Mesenchymal stem cell (in vitro differentiated cells and primary cell): Measurements from ENCODE around the gene MARK4.

Experiments
- DNase-seq: peaks from one replicate; pipeline ENCODE4 v3.0.0-alpha.2; 2013
- H2AFZ ChIP-seq: one replicate; pipeline ENCODE4 v1.6.1; 2013; ENCODE audit warnings: low read depth, mild to moderate bottlenecking, control low read depth, inconsistent platforms, low read length, moderate library complexity
- H2AK5ac ChIP-seq: 2 replicates; pipeline ENCODE4 v1.6.1; 2013; ENCODE audit warnings: low read length, moderate library complexity, mild to moderate bottlenecking, inconsistent platforms; ENCODE audit not compliant: severe bottlenecking
- H2BK120ac ChIP-seq: one replicate; pipeline ENCODE4 v1.6.1; 2013; ENCODE audit warnings: low read depth, mild to moderate bottlenecking, inconsistent platforms, low read length, moderate library complexity
- H2BK12ac ChIP-seq, 2 experiments: one replicate each; pipeline ENCODE4 v1.6.1; 2013; ENCODE audit warnings: inconsistent platforms in 2 of 2, low read length in 2 of 2, mild to moderate bottlenecking in 2 of 2, moderate library complexity in 2 of 2, control low read depth in 1 of 2
- H2BK15ac ChIP-seq: one replicate; pipeline ENCODE4 v1.6.1; 2013; ENCODE audit warnings: mild to moderate bottlenecking, low read depth, inconsistent platforms; ENCODE audit not compliant: poor library complexity, severe bottlenecking
- H2BK5ac ChIP-seq: 2 replicates; pipeline ENCODE4 v1.6.1; 2013; ENCODE audit warnings: low read depth, mild to moderate bottlenecking, low read length, control low read depth, inconsistent platforms; ENCODE audit not compliant: poor library complexity, severe bottlenecking
- H3K14ac ChIP-seq, 2 experiments: one replicate each; pipeline ENCODE4 v1.6.1; 2013; ENCODE audit warnings: inconsistent platforms in 2 of 2, low read length in 2 of 2, control low read depth in 1 of 2, mild to moderate bottlenecking in 1 of 2, moderate library complexity in 1 of 2
- H3K18ac ChIP-seq, 2 experiments: one replicate each; pipeline ENCODE4 v1.6.1; 2013; ENCODE audit warnings: inconsistent platforms in 2 of 2, low read length in 2 of 2, control low read depth in 1 of 2, low read depth in 1 of 2, mild to moderate bottlenecking in 1 of 2
- H3K23ac ChIP-seq, 2 experiments: one replicate each; pipeline ENCODE4 v1.6.1; 2013; ENCODE audit warnings: inconsistent platforms in 2 of 2, low read length in 2 of 2, mild to moderate bottlenecking in 2 of 2, moderate library complexity in 2 of 2, control low read depth in 1 of 2
- H3K27ac ChIP-seq: 2 replicates; pipeline ENCODE4 v1.5.1; 2013; ENCODE audit warnings: mild to moderate bottlenecking, moderate library complexity, low read length, control low read depth, inconsistent platforms; ENCODE audit not compliant: poor library complexity, severe bottlenecking
- H3K27me3 ChIP-seq, 2 experiments: 2 replicates each; pipeline versions ENCODE4 v1.6.1 to v1.7.0; 2013; ENCODE audit warnings: low read length in 2 of 2, mild to moderate bottlenecking in 2 of 2, moderate library complexity in 2 of 2, control low read depth in 1 of 2, inconsistent platforms in 1 of 2; ENCODE audit not compliant: control insufficient read depth in 1 of 2, insufficient read depth in 1 of 2
- H3K36me3 ChIP-seq, 2 experiments: 2 replicates each; pipeline versions ENCODE4 v1.6.1 to v1.7.0; 2013; ENCODE audit warnings: low read length in 2 of 2, control low read depth in 1 of 2, inconsistent platforms in 1 of 2, low read depth in 1 of 2, mild to moderate bottlenecking in 1 of 2; ENCODE audit not compliant: insufficient read depth in 2 of 2, control insufficient read depth in 1 of 2
- H3K4ac ChIP-seq, 2 experiments: one replicate each; pipeline ENCODE4 v1.6.1; 2013; ENCODE audit warnings: inconsistent platforms in 2 of 2, low read length in 2 of 2, mild to moderate bottlenecking in 2 of 2, moderate library complexity in 2 of 2, control low read depth in 1 of 2, low read depth in 1 of 2
- H3K4me1 ChIP-seq: 2 replicates; pipeline ENCODE4 v1.6.1; 2013; ENCODE audit warnings: low read depth, low read length, control low read depth; ENCODE audit not compliant: control insufficient read depth, insufficient read depth
- H3K4me2 ChIP-seq: 2 replicates; pipeline ENCODE4 v1.6.1; 2013; ENCODE audit warnings: low read length, mild to moderate bottlenecking, inconsistent platforms; ENCODE audit not compliant: poor library complexity, severe bottlenecking
- H3K4me3 ChIP-seq, 2 experiments: 2 replicates each; pipeline versions ENCODE4 v1.5.1 to v1.7.0; 2013; ENCODE audit warnings: low read length in 2 of 2, mild to moderate bottlenecking in 2 of 2, control low read depth in 1 of 2, low read depth in 1 of 2; ENCODE audit not compliant: insufficient read depth in 1 of 2
- H3K79me1 ChIP-seq: replicated peaks from 2 replicates; pipeline ENCODE4 v1.6.1; 2013; ENCODE audit warnings: mild to moderate bottlenecking, control low read depth, low read length, inconsistent platforms; ENCODE audit not compliant: poor library complexity, severe bottlenecking
- H3K9ac ChIP-seq: 2 replicates; pipeline ENCODE4 v1.7.0; 2013; ENCODE audit warnings: mild to moderate bottlenecking, low read length, moderate library complexity
- H3K9me3 ChIP-seq: 2 replicates; pipeline ENCODE4 v1.7.0; 2013; ENCODE audit warnings: mild to moderate bottlenecking, low read length; ENCODE audit not compliant: control insufficient read depth
- H4K8ac ChIP-seq: one replicate; pipeline ENCODE4 v1.6.1; 2013; ENCODE audit warnings: inconsistent platforms, mild to moderate bottlenecking, low read length, moderate library complexity
- H4K91ac ChIP-seq: one replicate; pipeline ENCODE4 v1.6.1; 2013; ENCODE audit warnings: mild to moderate bottlenecking, low read length, inconsistent platforms
- WGBS: methylation state at CpG from one replicate; pipeline ENCODE4 v1.1.7; 2013; ENCODE audit warnings: mixed read lengths; 5-methylcytosine and 5-hydroxymethylcytosine counted together

Gene MARK4

DNA sequence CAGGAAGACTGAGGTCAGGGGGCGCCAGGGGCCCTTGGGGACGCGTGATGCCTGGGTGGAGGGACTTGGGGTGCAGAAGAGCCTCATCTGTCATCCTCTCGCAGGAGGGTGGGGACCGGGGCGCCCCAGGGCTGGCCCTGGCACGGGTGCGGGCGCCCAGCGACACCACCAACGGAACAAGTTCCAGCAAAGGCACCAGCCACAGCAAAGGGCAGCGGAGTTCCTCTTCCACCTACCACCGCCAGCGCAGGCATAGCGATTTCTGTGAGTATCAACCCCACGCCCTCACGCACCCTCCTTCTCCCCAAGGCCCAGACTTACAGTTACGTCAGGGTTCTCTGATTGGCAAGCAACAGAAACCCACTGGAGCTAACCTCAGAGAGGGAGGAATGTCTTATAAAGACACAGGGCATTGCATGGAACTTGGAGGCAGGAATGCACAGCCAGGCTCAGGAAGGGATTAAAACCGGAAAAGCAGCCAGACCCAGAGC, 29.4 kb downstream of the MARK4 start:
- Histone ChIP-seq H3K18ac (no peak overlapping the region), H3K79me1 (peaks cover 10% of the 10 kb centered on the region), H3K23ac (no peak overlapping the region), H2BK15ac (no peak overlapping the region), H2BK120ac (no peak overlapping the region), H2BK5ac (no peak overlapping the region), H3K9ac (no peak overlapping the region), H2AFZ (no peak overlapping the region), H3K27ac (no peak overlapping the region), H3K4me1 (peaks cover 2% of the 10 kb centered on the region), H2AK5ac (no peak overlapping the region), H3K36me3 (peaks cover 64 to 71% of the 10 kb centered on the region in 2 experiments), H3K4ac (no peak overlapping the region), H3K14ac (no peak overlapping the region), H4K8ac (no peak overlapping the region), H3K9me3 (no peaks in the 10 kb centered on the region), H3K4me2 (no peak overlapping the region), H2BK12ac (no peak overlapping the region), H4K91ac (no peak overlapping the region), H3K27me3 (no peaks in the 10 kb centered on the region), H3K4me3 (no peak overlapping the region)
- no peak for DNase-seq
- WGBS, result 96% methylated on average over 19 of the region's 19 CpGs

DNA sequence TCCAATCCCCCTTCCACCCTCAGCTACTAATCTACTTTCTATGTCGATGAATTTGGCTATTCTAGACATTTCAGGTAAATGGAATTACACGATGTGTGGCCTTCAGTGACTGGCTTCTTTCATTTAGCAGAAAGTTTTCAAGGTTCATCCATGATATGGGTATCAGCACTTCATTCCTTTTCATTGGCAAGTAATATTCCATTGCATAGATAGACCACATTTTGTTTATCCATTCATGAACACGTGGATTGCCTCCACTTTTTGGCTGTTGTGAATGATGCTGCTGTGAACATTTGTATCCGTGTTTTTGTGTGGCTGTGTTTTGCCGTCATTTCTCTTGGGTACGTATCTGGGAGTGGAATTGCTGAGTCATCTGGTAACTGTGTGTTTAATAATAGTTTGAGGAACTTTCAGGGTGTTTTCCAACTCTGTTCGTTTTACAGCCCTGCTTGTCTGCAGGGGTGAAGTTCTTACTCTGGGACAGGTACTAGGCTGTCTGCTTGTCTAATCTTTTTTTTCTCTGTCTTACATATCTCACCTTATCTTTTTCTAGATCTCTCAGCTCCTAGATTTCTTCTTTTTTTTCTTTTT, 32.5 kb downstream of the MARK4 start:
- Histone ChIP-seq H3K9me3 (no peaks in the 10 kb centered on the region), H3K79me1 (peaks cover 2% of the 10 kb centered on the region), H3K27ac (no peak overlapping the region), H2AFZ (no peak overlapping the region), H3K14ac (no peak overlapping the region), H3K27me3 (no peaks in the 10 kb centered on the region), H3K23ac (no peak overlapping the region), H3K4me1 (no peaks in the 10 kb centered on the region), H4K8ac (no peak overlapping the region), H3K36me3 (peaks cover 62 to 67% of the 10 kb centered on the region in 2 experiments), H2BK5ac (no peak overlapping the region), H3K9ac (no peak overlapping the region), H2BK12ac (no peak overlapping the region), H2AK5ac (no peak overlapping the region), H2BK120ac (no peak overlapping the region), H3K18ac (no peak overlapping the region), H3K4me2 (no peak overlapping the region), H3K4me3 (no peak overlapping the region), H3K4ac (no peak overlapping the region), H4K91ac (no peak overlapping the region), H2BK15ac (no peak overlapping the region)
- DNase-seq, result no peak
- WGBS, result 69% methylated on average over 7 of the region's 7 CpGs

DNA sequence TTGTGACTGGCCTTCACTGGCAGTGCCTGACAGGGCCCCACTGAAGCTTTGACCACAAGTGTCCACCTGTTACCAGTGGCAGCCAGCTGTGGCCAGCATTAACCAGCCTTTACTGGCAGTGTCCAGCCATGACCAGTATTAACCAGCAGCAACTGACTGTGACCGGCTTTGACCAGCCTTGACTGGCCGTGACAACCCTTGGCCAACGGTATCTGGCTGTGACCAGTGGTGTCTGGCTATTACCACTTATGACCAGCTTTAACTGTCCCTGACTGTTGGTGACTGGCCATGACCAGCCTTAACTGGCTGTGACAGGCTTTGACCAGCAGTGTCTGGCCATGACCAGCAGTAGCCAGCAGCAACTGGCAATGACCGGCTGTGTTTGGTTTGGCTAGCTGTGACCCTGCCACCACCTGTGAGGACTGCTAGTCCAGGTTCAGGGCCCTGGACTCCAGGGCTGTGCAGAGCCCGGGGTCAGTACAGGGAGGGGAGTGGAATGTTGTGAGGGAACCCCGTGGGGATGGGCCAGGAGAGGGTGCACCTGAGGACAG, 39.4 kb downstream of the MARK4 start:
- no peaks in the 10 kb centered on the region for H3K27me3 ChIP-seq
- no peak overlapping the region for H2AK5ac ChIP-seq
- H2BK5ac ChIP-seq, result no peak overlapping the region
- H3K4me3 ChIP-seq, result no peak overlapping the region
- H3K79me1 ChIP-seq, result no peaks in the 10 kb centered on the region
- no peak overlapping the region for H3K18ac ChIP-seq
- no peak overlapping the region for H3K4me2 ChIP-seq
- H2BK120ac ChIP-seq, result no peak overlapping the region
- no peak overlapping the region for H2AFZ ChIP-seq
- no peak overlapping the region for H3K23ac ChIP-seq
- no peak overlapping the region for H3K14ac ChIP-seq
- no peak overlapping the region for H4K91ac ChIP-seq
- no peak overlapping the region for H2BK12ac ChIP-seq
- H4K8ac ChIP-seq, result no peak overlapping the region
- no peak for DNase-seq
- H3K9me3 ChIP-seq, result no peaks in the 10 kb centered on the region
- no peak overlapping the region for H3K4ac ChIP-seq
- no peak overlapping the region for H2BK15ac ChIP-seq
- H3K36me3 ChIP-seq, result peaks cover 60 to 70% of the 10 kb centered on the region in 2 experiments
- no peak overlapping the region for H3K27ac ChIP-seq
- WGBS, result 95% methylated on average over 6 of the region's 6 CpGs
- H3K9ac ChIP-seq, result no peak overlapping the region
- H3K4me1 ChIP-seq, result peaks cover 5% of the 10 kb centered on the region

DNA sequence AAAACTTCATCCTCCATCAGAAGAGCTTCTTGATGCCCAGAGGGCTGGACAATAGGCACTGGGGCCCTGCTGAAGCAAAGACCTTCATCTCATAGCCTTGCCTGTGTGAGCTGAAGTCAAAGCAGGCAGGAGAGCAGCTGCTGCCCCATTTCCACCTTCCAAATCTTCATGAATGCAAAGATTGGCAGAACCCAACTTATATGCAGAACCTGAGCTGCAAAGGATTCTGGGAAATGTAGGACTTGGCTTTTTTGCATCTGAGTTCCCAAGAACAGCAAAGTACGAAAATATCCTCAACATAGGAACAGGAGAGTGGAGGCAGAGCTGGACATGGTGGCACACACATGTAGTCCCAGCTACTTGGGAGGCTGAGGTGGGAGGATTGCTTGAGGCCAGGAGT, 40.8 kb downstream of the MARK4 start:
- no peak overlapping the region for H4K91ac ChIP-seq
- H2AK5ac ChIP-seq, result no peak overlapping the region
- H4K8ac ChIP-seq, result no peak overlapping the region
- no peak overlapping the region for H2BK120ac ChIP-seq
- H2BK12ac ChIP-seq, result no peak overlapping the region
- 100% methylated on average over 1 of the region's 1 CpG for WGBS
- peaks cover 65 to 75% of the 10 kb centered on the region in 2 experiments for H3K36me3 ChIP-seq
- no peak overlapping the region for H3K27ac ChIP-seq
- H3K27me3 ChIP-seq, result no peaks in the 10 kb centered on the region
- no peaks in the 10 kb centered on the region for H3K79me1 ChIP-seq
- H3K18ac ChIP-seq, result no peak overlapping the region
- no peak overlapping the region for H3K4me3 ChIP-seq
- peaks cover 4% of the 10 kb centered on the region for H3K9me3 ChIP-seq
- H3K9ac ChIP-seq, result no peak overlapping the region
- H3K23ac ChIP-seq, result no peak overlapping the region
- DNase-seq, result no peak
- H3K4ac ChIP-seq, result no peak overlapping the region
- no peak overlapping the region for H3K14ac ChIP-seq
- H2BK15ac ChIP-seq, result no peak overlapping the region
- H3K4me1 ChIP-seq, result peaks cover 5% of the 10 kb centered on the region
- H3K4me2 ChIP-seq, result no peak overlapping the region
- no peak overlapping the region for H2BK5ac ChIP-seq
- H2AFZ ChIP-seq, result no peak overlapping the region
